GM23338 (cell line): ENCODE measurements around the gene SYNGR4.

Experiments used
- CREB1 ChIP-seq: fragments of 250-450 bp; sonication (Bioruptor Pico); IDR thresholded peaks from 2 replicates; pipeline ENCODE4 v1.5.0; 2020; ENCODE audit warnings: low read depth, mild to moderate bottlenecking, moderate library complexity
- CTCF ChIP-seq, 2 experiments: fragments of 200-600 bp in 1 of 2; sonication (generic) in 1 of 2; conservative IDR thresholded peaks; 2 replicates each; pipeline versions ENCODE4 v1.5.1 to v1.6.1; 2016 to 2017; ENCODE audit warnings: antibody characterized with exemption in 2 of 2, low read depth in 2 of 2, mild to moderate bottlenecking in 2 of 2, moderate library complexity in 1 of 2
- ETS1 ChIP-seq: IDR thresholded peaks from 2 replicates; pipeline ENCODE4 v1.6.1; 2016; ENCODE audit warnings: antibody characterized with exemption
- EZH2 ChIP-seq: fragments of 200-600 bp; sonication (generic); IDR thresholded peaks from one replicate; pipeline ENCODE4 v1.8.0; 2017; ENCODE audit warnings: antibody characterized with exemption, mild to moderate bottlenecking, low read depth; ENCODE audit not compliant: unreplicated experiment
- JUNB ChIP-seq: IDR thresholded peaks from one replicate; pipeline ENCODE4 v1.6.1; 2016; ENCODE audit warnings: antibody characterized with exemption; ENCODE audit not compliant: unreplicated experiment
- POLR2AphosphoS5 ChIP-seq: IDR thresholded peaks from 2 replicates; pipeline ENCODE4 v1.6.1; 2016; ENCODE audit warnings: antibody characterized with exemption, low read depth
- REST ChIP-seq: IDR thresholded peaks from one replicate; pipeline ENCODE4 v1.6.1; 2018; ENCODE audit warnings: antibody characterized with exemption; ENCODE audit not compliant: unreplicated experiment

GRCh38 chr19:48363810-48364597 is at the start of gene SYNGR4, which contains the start of gene TMEM143:
- TF ChIP-seq CTCF (conservative IDR thresholded peaks at IDR 0.05; ENCODE audit: low read depth in 2 of 2) (no peak), CREB1 (CRISPR knock-in tag) (peak; percentile 66), REST (no peak), ETS1 (no peak; the same call in 1 of the 2 replicates), EZH2 (no peak), POLR2AphosphoS5 (peak; percentile 67), JUNB (no peak)
